Thoracic aorta (tissue), 2 donors: ENCODE results near the gene THRB. TPM values are rescaled to one million over a fixed set of nuclear protein-coding genes. Genes with fewer than 3 reads are reported as not detected.

Source experiments
- ATAC-seq: fragments of 150-250 bp; one replicate; pipeline ENCODE4 v1.8.0; 2017; ENCODE audit warnings: low read depth; ENCODE audit not compliant: insufficient number of reproducible peaks, low FRiP score
- DNase-seq: peaks from one replicate; pipeline ENCODE4 v3.0.0-alpha.2; 2020; ENCODE audit warnings: low spot score
- H3K27ac ChIP-seq, 2 donors: fragments of 200-600 bp; sonication (generic); 1 replicate in 1 of 2; 2 replicates in 1 of 2; pipeline ENCODE4 v1.5.1; 2016; ENCODE audit warnings: mild to moderate bottlenecking in 2 of 2, moderate library complexity in 2 of 2
- H3K27me3 ChIP-seq: fragments of 200-600 bp; sonication (generic); replicated peaks from 2 replicates; pipeline ENCODE4 v1.6.0; 2016; ENCODE audit warnings: mild to moderate bottlenecking; ENCODE audit not compliant: insufficient read depth
- H3K36me3 ChIP-seq: fragments of 200-600 bp; sonication (generic); one replicate; pipeline ENCODE4 v1.5.1; 2016
- H3K4me1 ChIP-seq, 2 donors: fragments of 200-600 bp; sonication (generic); 1 replicate in 1 of 2; 2 replicates in 1 of 2; pipeline versions ENCODE4 v1.5.1 to v1.6.0; 2016; ENCODE audit warnings: low read depth in 2 of 2, mild to moderate bottlenecking in 1 of 2; ENCODE audit not compliant: control insufficient read depth in 1 of 2
- H3K4me3 ChIP-seq: fragments of 200-600 bp; sonication (generic); 2 replicates; pipeline ENCODE4 v1.5.1; 2016; ENCODE audit warnings: mild to moderate bottlenecking
- H3K9me3 ChIP-seq: fragments of 200-600 bp; sonication (generic); 2 replicates; pipeline ENCODE4 v1.5.1; 2016
- CTCF ChIP-seq: fragments of 200-600 bp; sonication (generic); IDR thresholded peaks from one replicate; pipeline ENCODE4 v1.5.1; 2019; ENCODE audit warnings: antibody characterized with exemption
- total RNA-seq, 2 donors: library from RNA; depleted of rRNA; stranded (reverse); fragments of >200 nt; gene quantifications; one replicate each; pipeline versions ENCODE4 v1.1.0 to v1.2.3, GENCODE V29; 2016

THRB gene
- total RNA-seq, 2 donors from 2014 or later, result 40.3 to 65.6 TPM

- Histone ChIP-seq H3K4me1 (peaks cover 0 to 7% of the 10 kb centered on the region in 2 donors), H3K36me3 (no peaks in the 10 kb centered on the region), H3K9me3 (no peaks in the 10 kb centered on the region), H3K4me3 (peak overlapping the region; percentile 80), H3K27me3 (no peaks in the 10 kb centered on the region), H3K27ac (peak overlapping the region; percentile 81 to 83)
- TF ChIP-seq CTCF, result no peak
- DNase-seq, result no peak
- no peak for ATAC-seq
Observed at GRCh38 chr3:24520976-24521419, 26.3 kb upstream of the THRB start.

GRCh38 chr3:24520101-24520495 is 25.4 kb upstream of the THRB start:
- DNase-seq (no peak), ATAC-seq (no peak)
- Histone ChIP-seq H3K4me3 (no peak overlapping the region), H3K27me3 (no peaks in the 10 kb centered on the region), H3K27ac (no peak overlapping the region), H3K4me1 (peaks cover 0 to 7% of the 10 kb centered on the region in 2 donors), H3K36me3 (no peaks in the 10 kb centered on the region), H3K9me3 (no peaks in the 10 kb centered on the region)
- TF ChIP-seq CTCF, result no peak

GRCh38 chr3:24519368-24520100 is 24.9 kb upstream of the THRB start:
- peaks cover 0 to 7% of the 10 kb centered on the region in 2 donors for H3K4me1 ChIP-seq
- H3K4me3 ChIP-seq, result no peak overlapping the region
- ATAC-seq (no peak), DNase-seq (no peak)
- TF ChIP-seq CTCF, result no peak
- no peaks in the 10 kb centered on the region for H3K27me3 ChIP-seq
- no peaks in the 10 kb centered on the region for H3K9me3 ChIP-seq
- no peaks in the 10 kb centered on the region for H3K36me3 ChIP-seq
- H3K27ac ChIP-seq, result no peak overlapping the region

- peaks cover 0 to 12% of the 10 kb centered on the region in 2 donors for H3K4me1 ChIP-seq
- no peak for ATAC-seq
- no peak for TF ChIP-seq CTCF
- H3K9me3 ChIP-seq, result no peaks in the 10 kb centered on the region
- DNase-seq, result no peak
- H3K27ac ChIP-seq, result no peak overlapping the region
- no peaks in the 10 kb centered on the region for H3K27me3 ChIP-seq
- H3K4me3 ChIP-seq, result no peak overlapping the region
- no peaks in the 10 kb centered on the region for H3K36me3 ChIP-seq
Observed at GRCh38 chr3:24518990-24519367, 24.3 kb upstream of the THRB start.

- H3K27ac ChIP-seq, result no peak overlapping the region
- ATAC-seq (no peak), DNase-seq (no peak)
- H3K36me3 ChIP-seq, result no peaks in the 10 kb centered on the region
- no peaks in the 10 kb centered on the region for H3K27me3 ChIP-seq
- no peaks in the 10 kb centered on the region for H3K9me3 ChIP-seq
- no peak overlapping the region for H3K4me3 ChIP-seq
- no peak for TF ChIP-seq CTCF
- H3K4me1 ChIP-seq, result peaks cover 4 to 20% of the 10 kb centered on the region in 2 donors
Observed at GRCh38 chr3:24514119-24514518, 19.5 kb upstream of the THRB start.
